Thyroid gland (tissue), 4 donors: Measurements from ENCODE around the gene SIX1. TPM values are rescaled to one million over a fixed set of nuclear protein-coding genes. Genes with fewer than 3 reads are reported as not detected.
A peak's percentile ranks its signal among the peaks of the same experiment; 100 is the strongest.

Experiments
- DNase-seq, 2 donors: peaks; one replicate each; pipeline ENCODE4 v3.0.0-alpha.2; 2019
- H3K27ac ChIP-seq, 3 donors: fragments of 200-600 bp; sonication (generic); 1 replicate in 2 of 3; 2 replicates in 1 of 3; pipeline ENCODE4 v1.5.1; 2016 to 2019; ENCODE audit warnings: mild to moderate bottlenecking in 1 of 3, moderate library complexity in 1 of 3
- H3K27me3 ChIP-seq: fragments of 200-600 bp; sonication (generic); one replicate; pipeline ENCODE4 v1.5.1; 2019
- H3K36me3 ChIP-seq, 2 donors: fragments of 200-600 bp; sonication (generic); one replicate each; pipeline ENCODE4 v1.5.1; 2016 to 2019
- H3K4me1 ChIP-seq, 2 donors: fragments of 200-600 bp; sonication (generic); one replicate each; pipeline ENCODE4 v1.5.1; 2017 to 2019
- H3K4me3 ChIP-seq, 3 donors: fragments of 200-600 bp; sonication (generic); replicated peaks in 1 of 3; 1 replicate in 2 of 3; 2 replicates in 1 of 3; pipeline ENCODE4 v1.5.1; 2016; ENCODE audit warnings: mild to moderate bottlenecking in 1 of 3
- H3K9me3 ChIP-seq: fragments of 200-600 bp; sonication (generic); one replicate; pipeline ENCODE4 v1.5.1; 2017
- CTCF ChIP-seq, 6 experiments: fragments of 200-600 bp in 3 of 6; fragments of 450-650 bp in 3 of 6; sonication (generic) in 3 of 6; IDR thresholded peaks; one replicate each; pipeline ENCODE4 v1.5.1; 2016 to 2019; ENCODE audit warnings: antibody characterized with exemption in 6 of 6, mild to moderate bottlenecking in 2 of 6, inconsistent platforms in 1 of 6, moderate library complexity in 1 of 6
- POLR2A ChIP-seq, 2 donors: fragments of 450-650 bp; IDR thresholded peaks; one replicate each; pipeline ENCODE4 v1.6.1; 2017; ENCODE audit warnings: antibody characterized with exemption in 2 of 2, mild to moderate bottlenecking in 2 of 2, moderate library complexity in 1 of 2
- WGBS, 2 donors: methylation state at CpG; one replicate each; pipeline ENCODE4 v1.1.5; 2017; 5-methylcytosine and 5-hydroxymethylcytosine counted together
- intact Hi-C: fragments of 100-400 bp; cut with DNase I; formaldehyde crosslinking; loops from one replicate; pipeline ENCODE4 v1.15.1; 2023
- total RNA-seq, 4 donors: library from RNA; depleted of rRNA; stranded (reverse); fragments of >200 nt; gene quantifications; one replicate each; pipeline ENCODE4 v1.2.3, GENCODE V29; 2016

The SIX1 gene
- total RNA-seq, 4 donors from 2014 or later: 2.1 to 3.6 (median 2.7) TPM

GRCh38 chr14:60658909-60659585 is 9.8 kb upstream of the SIX1 start:
- WGBS, 2 donors: 69 to 73% methylated on average over 4 of the region's 4 CpGs
- H3K9me3 ChIP-seq: no peaks in the 10 kb centered on the region
- no peak overlapping the region for H3K4me3 ChIP-seq
- peaks cover 35% of the 10 kb centered on the region for H3K27me3 ChIP-seq
- H3K27ac ChIP-seq: no peak overlapping the region
- DNase-seq: no peak
- no peak for TF ChIP-seq CTCF (IDR thresholded peaks at IDR 0.05)
- no peak for TF ChIP-seq POLR2A (IDR thresholded peaks at IDR 0.05)
- H3K36me3 ChIP-seq: no peaks in the 10 kb centered on the region
- peaks cover 7 to 16% of the 10 kb centered on the region in 2 donors for H3K4me1 ChIP-seq
- intact Hi-C loops: no loop called here

- 39 to 46% methylated on average over 10 of the region's 10 CpGs for WGBS, 2 donors
- Histone ChIP-seq H3K27ac (no peak overlapping the region), H3K36me3 (no peaks in the 10 kb centered on the region), H3K27me3 (peaks cover 43% of the 10 kb centered on the region), H3K9me3 (no peaks in the 10 kb centered on the region), H3K4me1 (peaks cover 7 to 18% of the 10 kb centered on the region in 2 donors), H3K4me3 (no peak overlapping the region)
- intact Hi-C loops: no loop called here
- TF ChIP-seq POLR2A (IDR thresholded peaks at IDR 0.05) (no peak), CTCF (IDR thresholded peaks at IDR 0.05) (no peak)
- no peak for DNase-seq
Observed at GRCh38 chr14:60658211-60658690, 9.0 kb upstream of the SIX1 start.

- H3K27me3 ChIP-seq: peaks cover 49% of the 10 kb centered on the region
- peaks cover 7 to 24% of the 10 kb centered on the region in 2 donors for H3K4me1 ChIP-seq
- H3K9me3 ChIP-seq: no peaks in the 10 kb centered on the region
- no peak for TF ChIP-seq CTCF (IDR thresholded peaks at IDR 0.05)
- TF ChIP-seq POLR2A (IDR thresholded peaks at IDR 0.05): no peak
- no peaks in the 10 kb centered on the region for H3K36me3 ChIP-seq
- WGBS, 2 donors: 3 to 5% methylated on average over 41 to 46 of the region's 47 CpGs
- H3K27ac ChIP-seq: peak overlapping the region; percentile 2 to 69 (median 8)
- H3K4me3 ChIP-seq: peak overlapping the region in 2 of 3 donors; percentile 31 to 55
- no peak for DNase-seq
- intact Hi-C loops: no loop called here
Observed at GRCh38 chr14:60657456-60658210, 8.4 kb upstream of the SIX1 start.

GRCh38 chr14:60656686-60657455 is 7.6 kb upstream of the SIX1 start:
- WGBS, 2 donors: 0 to 4% methylated on average over 16 to 31 of the region's 75 CpGs

More at GRCh38 chr14:60656686-60657455, 7.6 kb upstream of the SIX1 start:
- peak overlapping the region in 2 of 3 donors; percentile 31 to 55 for H3K4me3 ChIP-seq
- no peaks in the 10 kb centered on the region for H3K36me3 ChIP-seq
- peak overlapping the region; percentile 2 to 69 (median 8) for H3K27ac ChIP-seq
- TF ChIP-seq CTCF (IDR thresholded peaks at IDR 0.05) (peak in 3 of 6 experiments; percentile 27 to 56 (median 34)), POLR2A (IDR thresholded peaks at IDR 0.05) (no peak)
- peaks cover 52% of the 10 kb centered on the region for H3K27me3 ChIP-seq
- peak; percentile 49 to 54 for DNase-seq
- peaks cover 7 to 29% of the 10 kb centered on the region in 2 donors for H3K4me1 ChIP-seq
- intact Hi-C loops: no loop called here
- no peaks in the 10 kb centered on the region for H3K9me3 ChIP-seq
